ENCODE results near the gene HCFC1. TPM values are rescaled to one million over a fixed set of nuclear protein-coding genes. Genes with fewer than 3 reads are reported as not detected.

HCFC1 gene
- 32.9 and 33.0 TPM in 2 replicates for total RNA-seq

GRCh38 chrX:153971450-153972367 lies at the start of gene HCFC1:
Gene HCFC1 (minus strand): TSS chrX:153971818. CDS start chrX:153970840, 978 bp downstream.

GRCh38 chrX:154019633-154020528 lies 48.3 kb upstream of the HCFC1 start, which contains the start of gene IRAK1:
Gene IRAK1 (minus strand): TSS chrX:154019902. CDS start chrX:154019812, 90 bp downstream.

DNA sequence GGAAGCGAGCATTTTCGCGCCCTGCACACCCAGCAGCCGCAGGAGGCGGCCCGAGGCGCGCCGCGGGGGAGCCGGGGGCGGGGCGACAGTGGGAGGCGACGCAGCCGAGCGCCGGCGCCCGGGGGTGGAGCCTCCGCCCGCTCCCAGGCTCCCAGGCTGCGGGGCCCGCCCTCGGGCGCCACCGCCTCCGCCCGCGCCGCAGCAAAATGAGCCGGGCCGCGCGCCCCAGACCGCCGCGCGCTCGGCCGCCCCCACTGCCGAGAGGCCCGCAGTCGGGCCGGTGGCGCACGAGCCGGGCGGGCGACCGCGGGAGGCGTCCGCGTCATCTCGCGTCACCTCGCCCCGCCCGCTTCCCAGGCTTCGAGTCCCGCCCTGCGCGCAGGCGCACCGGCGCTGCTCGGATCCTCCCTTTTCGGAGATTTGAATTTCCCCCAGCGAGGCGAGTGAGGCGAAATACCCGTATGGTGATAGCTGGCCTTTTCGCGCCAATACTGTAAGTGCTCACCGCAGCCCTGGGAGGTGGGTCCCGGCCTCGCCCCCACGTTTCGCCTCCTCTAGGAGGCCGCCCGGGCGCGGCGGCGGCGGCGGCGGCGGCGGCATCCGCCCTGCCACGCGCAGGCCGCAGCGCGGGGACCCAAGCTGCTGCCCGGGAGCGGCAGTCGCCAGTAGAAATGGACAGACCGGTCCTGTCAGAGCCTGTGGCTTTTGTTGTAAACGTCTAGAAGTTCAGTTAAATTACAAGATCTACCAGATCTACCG lies 929 bp upstream of the HCFC1 start, which contains the start of gene TMEM187:
Gene TMEM187 (plus strand): TSS at position 387 of the 759 bp plus-strand sequence. CDS start 9,309 bp downstream, outside the sequence.

GRCh38 chrX:153944140-153944799 lies 27.3 kb downstream of the HCFC1 start, which contains the start of gene RENBP:
Gene RENBP (minus strand): TSS chrX:153944643. CDS start chrX:153944610, 33 bp downstream.

DNA sequence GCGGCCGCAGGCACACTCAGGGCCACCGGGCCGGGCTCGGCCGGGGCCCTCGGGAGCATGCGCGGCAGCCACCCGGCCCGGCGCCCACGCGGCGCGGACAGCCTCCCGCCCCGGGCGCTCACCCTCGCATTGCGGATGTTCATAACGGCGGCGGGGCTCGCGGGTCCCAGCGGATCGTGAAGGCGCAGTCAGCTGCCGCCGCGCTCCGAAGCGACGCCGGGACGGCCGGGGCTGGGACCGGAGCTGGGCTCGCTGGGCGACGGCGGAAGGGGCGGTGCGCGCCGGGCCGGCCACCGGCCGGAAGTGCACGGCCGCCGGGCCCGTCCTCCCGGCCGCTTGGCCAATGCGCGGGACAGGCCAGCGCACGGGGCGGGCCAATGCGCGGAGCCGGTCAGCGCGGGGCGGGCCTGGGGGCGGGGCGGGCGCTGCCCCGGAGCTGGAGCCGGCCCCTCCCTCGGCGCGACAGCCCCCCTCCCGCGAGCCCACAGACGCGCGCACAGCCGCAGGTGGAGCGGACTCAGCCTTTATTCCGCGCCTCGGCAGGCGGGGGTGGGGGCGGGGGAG lies 36.8 kb downstream of the HCFC1 start, which contains the start of gene NAA10:
Gene NAA10 (minus strand): TSS at position 276 of the 564 bp plus-strand sequence. CDS start 133 bp downstream, at position 143.

DNA sequence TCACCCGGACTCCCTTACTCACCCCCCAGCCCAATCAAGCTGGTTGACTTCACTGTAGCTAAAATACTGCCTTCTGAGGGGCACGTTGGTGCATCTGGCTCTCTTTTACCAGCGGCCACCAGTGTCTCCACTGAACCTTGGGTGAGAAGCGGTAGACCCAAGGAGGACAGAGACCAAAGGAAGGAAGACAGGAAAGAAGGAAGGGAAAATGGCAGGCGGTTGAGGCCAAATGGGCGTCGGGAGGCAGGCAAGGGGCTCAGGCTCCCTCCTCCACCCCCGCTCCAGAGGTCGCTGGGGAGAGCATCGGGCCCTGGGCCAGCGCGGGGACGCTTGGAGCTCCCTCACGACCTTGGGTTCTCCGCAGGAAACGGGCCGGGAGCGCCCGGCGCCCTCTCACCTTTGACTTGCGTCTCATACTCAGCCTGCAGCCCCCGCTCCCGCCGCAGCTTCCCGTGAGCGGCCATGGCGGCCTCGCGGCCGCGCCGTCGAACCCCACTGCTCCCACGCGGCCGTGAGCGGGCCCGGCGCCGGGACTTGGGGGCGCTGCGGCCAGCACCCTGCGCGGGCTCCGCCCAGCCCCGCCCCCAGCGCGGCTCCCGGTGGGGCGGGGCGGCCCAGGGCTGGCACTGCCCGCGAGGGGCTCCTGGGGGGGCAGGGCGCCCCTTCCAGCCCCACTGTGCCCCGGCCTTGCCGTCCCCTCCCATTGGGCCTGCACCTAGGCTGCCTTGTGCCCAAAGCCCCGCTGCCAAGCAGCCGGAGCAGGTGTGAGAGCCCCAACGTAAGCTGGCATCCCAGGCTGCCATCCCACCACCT lies 45.7 kb downstream of the HCFC1 start, which contains the start of gene ARHGAP4:
Gene ARHGAP4 (minus strand): TSS at position 526 of the 813 bp plus-strand sequence. CDS start 62 bp downstream, at position 464.

DNA sequence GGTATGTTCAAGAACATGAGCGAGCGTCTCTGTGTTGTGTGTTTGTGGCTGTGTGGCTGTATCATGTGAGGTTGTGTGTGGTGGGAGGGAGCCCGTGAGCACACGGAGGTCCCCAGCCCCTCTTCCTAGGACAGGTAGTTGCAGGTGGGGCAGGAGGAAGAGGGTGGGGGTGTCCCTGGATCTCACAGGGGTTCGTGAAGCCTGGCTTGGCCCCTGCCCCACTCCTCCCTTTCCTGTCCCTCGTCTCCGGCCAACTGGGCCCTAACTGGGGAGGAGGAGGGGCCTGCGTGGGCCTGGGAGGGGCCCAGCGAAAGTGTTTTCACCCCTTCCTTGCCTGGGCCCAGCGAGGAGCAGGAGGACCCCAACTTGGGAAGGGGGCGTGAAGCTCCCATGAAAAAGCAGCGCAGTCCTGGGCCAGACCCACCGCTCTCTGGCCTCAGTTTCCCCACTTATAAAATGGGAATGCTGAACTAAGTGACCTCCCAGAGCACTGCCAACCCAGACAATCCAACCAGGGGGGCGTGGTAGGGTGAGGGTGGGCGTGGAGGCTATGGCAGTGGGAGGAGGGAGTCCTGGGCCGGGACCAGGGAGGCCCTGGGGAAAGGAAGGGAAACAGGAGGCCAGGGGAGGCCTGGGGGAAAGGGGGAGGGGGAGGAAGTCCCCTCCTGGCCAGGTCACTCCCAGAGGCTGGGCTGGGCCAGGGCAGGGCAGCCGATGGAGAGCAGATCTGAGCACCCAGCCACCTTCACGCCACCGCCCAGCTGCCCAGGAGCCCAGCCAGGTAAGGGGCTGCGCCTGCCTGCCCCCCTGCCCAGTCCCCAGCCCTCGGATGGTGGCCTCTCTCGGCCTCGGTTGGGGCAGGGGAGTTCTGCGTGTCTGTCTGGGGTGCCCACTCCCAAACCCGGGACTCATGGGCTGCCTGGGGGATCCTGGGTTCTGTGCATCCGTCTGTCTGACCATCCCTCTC lies 67.3 kb downstream of the HCFC1 start, which contains the start of gene AVPR2:
Gene AVPR2 (plus strand): TSS at position 683 of the 967 bp plus-strand sequence. CDS start 473 bp downstream, outside the sequence.

Small RNA genes lying within 50 kb of the gene (small RNA-seq; reads per million reads assigned to genes)
- gene MIR3202-1, result not detected

Other genes starting within 250 kb of the HCFC1 start
- gene BCAP31, start 247.4 kb downstream of the HCFC1 start, total RNA-seq, result 83.4 and 90.6 TPM in 2 replicates
- gene ABCD1, start 247.0 kb downstream of the HCFC1 start, total RNA-seq, result 22.1 and 22.3 TPM in 2 replicates
- gene PLXNB3, start 207.6 kb downstream of the HCFC1 start, total RNA-seq, result 7.7 and 9.2 TPM in 2 replicates
- 0.16 and 0.61 TPM in 2 replicates for gene SRPK3, start 190.8 kb downstream of the HCFC1 start, total RNA-seq
- gene IDH3G, start 177.4 kb downstream of the HCFC1 start, total RNA-seq, result 60.8 and 69.9 TPM in 2 replicates
- gene SSR4, start 177.2 kb downstream of the HCFC1 start, total RNA-seq, result 121 and 143 TPM in 2 replicates
- gene PDZD4, start 141.3 kb downstream of the HCFC1 start, total RNA-seq, result 1.6 and 1.8 TPM in 2 replicates
- gene L1CAM, start 85.6 kb downstream of the HCFC1 start, total RNA-seq, result 47.4 and 72.6 TPM in 2 replicates
- not detected in 2 replicates for gene AVPR2, start 67.1 kb downstream of the HCFC1 start, total RNA-seq
- gene ARHGAP4, start 45.6 kb downstream of the HCFC1 start, total RNA-seq, result 3.0 and 6.8 TPM in 2 replicates
- 55.9 and 63.4 TPM in 2 replicates for gene NAA10, start 36.8 kb downstream of the HCFC1 start, total RNA-seq
- 5.5 and 6.2 TPM in 2 replicates for gene RENBP, start 27.2 kb downstream of the HCFC1 start, total RNA-seq
- gene TMEM187, start 936 bp upstream of the HCFC1 start, total RNA-seq, result 7.0 and 7.3 TPM in 2 replicates
- 89.9 and 94.7 TPM in 2 replicates for gene IRAK1, start 48.1 kb upstream of the HCFC1 start, total RNA-seq
- gene MECP2, start 125.9 kb upstream of the HCFC1 start, total RNA-seq, result 40.7 TPM in 2 replicates
- gene OPN1LW, start 172.4 kb upstream of the HCFC1 start, total RNA-seq, result not detected in 2 replicates
- not detected in 2 replicates for gene OPN1MW, start 210.8 kb upstream of the HCFC1 start, total RNA-seq
- not detected in 2 replicates for gene OPN1MW2, start 247.9 kb upstream of the HCFC1 start, total RNA-seq

Measured in hair follicle dermal papilla cell (primary cell).